ENCODE results near the gene METRN. TPM values are rescaled to one million over a fixed set of nuclear protein-coding genes. Genes with fewer than 3 reads are reported as not detected.

METRN gene
- polyA plus RNA-seq, 3 donors = 0.97 to 5.4 (median 1.7) TPM

DNA sequence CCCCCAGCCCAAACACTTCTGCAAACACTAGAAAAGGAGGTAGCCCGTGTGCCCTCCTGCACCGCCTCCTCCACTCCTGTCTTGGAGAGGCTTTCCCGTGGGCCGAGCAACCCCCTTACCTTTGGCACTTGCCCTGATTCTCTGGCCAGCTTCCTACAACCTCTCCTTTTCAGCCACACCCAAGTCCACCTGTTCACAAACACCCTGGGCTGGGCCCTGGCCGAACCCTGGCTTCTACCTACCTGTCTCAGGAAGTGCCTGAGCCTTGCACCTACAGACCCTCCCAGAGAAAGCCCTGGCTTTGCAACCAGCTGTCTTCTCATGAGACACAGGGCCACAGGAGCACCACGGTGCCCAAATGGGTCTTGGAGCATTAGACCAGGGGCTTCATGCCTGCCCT lies 4.0 kb downstream of the METRN start:
- H3K79me2 ChIP-seq (ENCODE audit: insufficient read depth, low read length) = no peaks in the 10 kb centered on the region
- no peaks in the 10 kb centered on the region for H3K36me3 ChIP-seq (replicated peaks in 1 of 2; ENCODE audit: control insufficient read depth in 1 of 2, insufficient read depth in 2 of 2, low read length in 2 of 2)
- DNase-seq = no peak
- H4K20me1 ChIP-seq (ENCODE audit: insufficient read depth, low read length) = peaks cover 20% of the 10 kb centered on the region
- H3K36me3 Mint-ChIP-seq = peaks cover 5 to 7% of the 10 kb centered on the region in 2 donors
- no peak overlapping the region for H3K9ac ChIP-seq (ENCODE audit: insufficient read depth, low read length, poor library complexity, severe bottlenecking)
- peaks cover 40 to 57% (median 43%) of the 10 kb centered on the region in 3 donors for H3K27me3 Mint-ChIP-seq (ENCODE audit: low read depth in 3 of 3)
- H3K4me2 ChIP-seq (replicated peaks; ENCODE audit: extremely low read depth, low read length, poor library complexity, severe bottlenecking) = no peak overlapping the region
- H3K27me3 ChIP-seq (ENCODE audit: control insufficient read depth in 2 of 2, insufficient read depth in 2 of 2, low read length in 2 of 2) = peaks cover 11 to 53% of the 10 kb centered on the region in 2 donors
- peaks cover 19% of the 10 kb centered on the region for H3K4me1 Mint-ChIP-seq
- WGBS (ENCODE audit: insufficient coverage) = 95% methylated on average over 5 of the region's 6 CpGs
- TF ChIP-seq, protein P1, sequence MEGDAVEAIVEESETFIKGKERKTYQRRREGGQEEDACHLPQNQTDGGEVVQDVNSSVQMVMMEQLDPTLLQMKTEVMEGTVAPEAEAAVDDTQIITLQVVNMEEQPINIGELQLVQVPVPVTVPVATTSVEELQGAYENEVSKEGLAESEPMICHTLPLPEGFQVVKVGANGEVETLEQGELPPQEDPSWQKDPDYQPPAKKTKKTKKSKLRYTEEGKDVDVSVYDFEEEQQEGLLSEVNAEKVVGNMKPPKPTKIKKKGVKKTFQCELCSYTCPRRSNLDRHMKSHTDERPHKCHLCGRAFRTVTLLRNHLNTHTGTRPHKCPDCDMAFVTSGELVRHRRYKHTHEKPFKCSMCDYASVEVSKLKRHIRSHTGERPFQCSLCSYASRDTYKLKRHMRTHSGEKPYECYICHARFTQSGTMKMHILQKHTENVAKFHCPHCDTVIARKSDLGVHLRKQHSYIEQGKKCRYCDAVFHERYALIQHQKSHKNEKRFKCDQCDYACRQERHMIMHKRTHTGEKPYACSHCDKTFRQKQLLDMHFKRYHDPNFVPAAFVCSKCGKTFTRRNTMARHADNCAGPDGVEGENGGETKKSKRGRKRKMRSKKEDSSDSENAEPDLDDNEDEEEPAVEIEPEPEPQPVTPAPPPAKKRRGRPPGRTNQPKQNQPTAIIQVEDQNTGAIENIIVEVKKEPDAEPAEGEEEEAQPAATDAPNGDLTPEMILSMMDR (IDR thresholded peaks at IDR 0.05) = no peak
- H3K27ac ChIP-seq (ENCODE audit: low read depth in 1 of 2, low read length in 2 of 2) = no peak overlapping the region
- peaks cover 0 to 3% (median 0%) of the 10 kb centered on the region in 7 donors for H3K9me3 Mint-ChIP-seq
- H3K4me3 ChIP-seq (replicated peaks in 1 of 3; ENCODE audit: low read depth in 2 of 3, low read length in 3 of 3) = no peak overlapping the region
- no peak overlapping the region for H2AFZ ChIP-seq (ENCODE audit: insufficient read depth, low read depth, low read length, poor library complexity, severe bottlenecking)
- intact Hi-C loops (cut with micrococcal nuclease) = no loop called here
- H3K4me1 ChIP-seq (ENCODE audit: control insufficient read depth in 1 of 2, insufficient read depth in 2 of 2, low read length in 2 of 2) = peaks cover 32 to 48% of the 10 kb centered on the region in 2 donors
- H3K9me3 ChIP-seq (replicated peaks in 1 of 2; ENCODE audit: control insufficient read depth in 1 of 2, insufficient read depth in 1 of 2, low read length in 2 of 2) = peaks cover 4 to 9% of the 10 kb centered on the region in 2 donors
- H3K27ac Mint-ChIP-seq = no peak overlapping the region
- H3K4me3 Mint-ChIP-seq = peak overlapping the region in 1 of 2 donors; percentile 87

DNA sequence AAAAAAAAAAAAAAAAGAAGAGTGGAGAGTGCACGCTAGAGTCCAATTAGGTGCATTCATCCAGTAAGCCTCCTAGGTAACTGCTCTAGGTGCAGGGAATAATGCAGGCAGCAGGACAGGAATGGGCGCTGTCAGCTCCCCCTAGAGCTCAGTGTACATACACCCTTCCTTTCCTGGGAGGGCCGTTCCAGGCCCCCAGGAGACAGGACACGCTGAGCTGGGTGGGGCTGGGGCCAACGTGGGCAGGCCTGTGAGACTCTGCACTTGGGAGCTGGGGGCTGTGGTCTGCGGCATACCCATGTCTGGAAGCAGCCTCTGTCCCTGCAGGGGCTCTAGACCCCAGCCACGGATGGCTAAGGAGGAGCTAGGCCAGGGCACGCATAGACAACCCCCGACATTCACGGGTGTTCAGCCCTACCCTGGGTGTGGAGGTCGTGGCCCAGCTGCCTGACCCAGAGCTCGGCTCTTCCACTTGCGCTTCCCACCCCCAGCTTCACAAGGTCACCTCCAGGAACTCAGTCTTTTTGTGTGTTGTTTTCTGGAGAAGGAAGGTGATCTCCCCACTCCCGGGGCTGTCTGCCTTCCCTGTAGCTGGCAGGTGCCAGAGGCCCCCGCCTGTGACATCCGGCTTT lies 5.0 kb downstream of the METRN start:
- Histone ChIP-seq H3K4me1 (ENCODE audit: control insufficient read depth in 1 of 2, insufficient read depth in 2 of 2, low read length in 2 of 2) (peaks cover 25 to 40% of the 10 kb centered on the region in 2 donors), H3K36me3 (replicated peaks in 1 of 2; ENCODE audit: control insufficient read depth in 1 of 2, insufficient read depth in 2 of 2, low read length in 2 of 2) (no peaks in the 10 kb centered on the region), H3K4me3 (replicated peaks in 1 of 3; ENCODE audit: low read depth in 2 of 3, low read length in 3 of 3) (peak overlapping the region in 2 of 3 experiments; percentile 51 to 88), H3K9ac (ENCODE audit: insufficient read depth, low read length, poor library complexity, severe bottlenecking) (peak overlapping the region; percentile 72), H3K27me3 (ENCODE audit: control insufficient read depth in 2 of 2, insufficient read depth in 2 of 2, low read length in 2 of 2) (peaks cover 11 to 47% of the 10 kb centered on the region in 2 donors), H4K20me1 (ENCODE audit: insufficient read depth, low read length) (peaks cover 20% of the 10 kb centered on the region), H3K9me3 (replicated peaks in 1 of 2; ENCODE audit: control insufficient read depth in 1 of 2, insufficient read depth in 1 of 2, low read length in 2 of 2) (peaks cover 4 to 9% of the 10 kb centered on the region in 2 donors), H3K27ac (ENCODE audit: low read depth in 1 of 2, low read length in 2 of 2) (no peak overlapping the region), H2AFZ (ENCODE audit: insufficient read depth, low read depth, low read length, poor library complexity, severe bottlenecking) (peak overlapping the region; percentile 100), H3K4me2 (replicated peaks; ENCODE audit: extremely low read depth, low read length, poor library complexity, severe bottlenecking) (peak overlapping the region; percentile 100), H3K79me2 (ENCODE audit: insufficient read depth, low read length) (no peaks in the 10 kb centered on the region)
- intact Hi-C loops (cut with micrococcal nuclease) = no loop called here
- Mint-ChIP-seq H3K9me3 (peaks cover 0 to 3% (median 0%) of the 10 kb centered on the region in 7 donors), H3K27ac (peak overlapping the region in 1 of 7 donors; percentile 61), H3K27me3 (ENCODE audit: low read depth in 3 of 3) (peaks cover 36 to 48% (median 37%) of the 10 kb centered on the region in 3 donors), H3K36me3 (peaks cover 5 to 7% of the 10 kb centered on the region in 2 donors), H3K4me3 (peak overlapping the region; percentile 79 to 87), H3K4me1 (peaks cover 19% of the 10 kb centered on the region)
- 7% methylated on average over 10 of the region's 16 CpGs for WGBS (ENCODE audit: insufficient coverage)
- no peak for DNase-seq
- TF ChIP-seq, protein P1 (IDR thresholded peaks at IDR 0.05) = no peak
